K562 (cell line): ENCODE data around the gene CMTM8. TPM values are rescaled to one million over a fixed set of nuclear protein-coding genes. Genes with fewer than 3 reads are reported as not detected.

ENCODE experiments used
- ATAC-seq: fragments of 200-7000 bp; cut with Tn5 transposase; 3 replicates; pipeline ENCODE4 v1.9.1; 2020; ENCODE audit warnings: moderate library complexity
- BruUV-seq: library from RNA; stranded (reverse); fragments of 400-500 nt; replicated peaks from 2 replicates; lab custom pipeline; 2021; lab: Mats Ljungman, UMichigan
- CTCF ChIA-PET: fragments of 300-600 bp; formaldehyde crosslinking; extraction: SDS; loops from one replicate; lab custom pipeline; 2021; ENCODE audit warnings: low intra/inter-chr PET ratio; lab: Yijun Ruan, JAX
- POLR2A ChIA-PET: fragments of 300-600, 350-650 bp; sonication (Branson Sonifier 250); formaldehyde crosslinking; extraction: SDS; loops from one replicate; lab custom pipeline; 2021; ENCODE audit warnings: antibody characterized with exemption, inconsistent platforms; lab: Yijun Ruan, JAX
- DNase-seq, 4 experiments: peaks; one replicate each; pipeline versions ENCODE4 v3.0.0 to v3.0.0-alpha.2; 2011 to 2018; ENCODE audit warnings: low spot score in 3 of 4, mixed read lengths in 3 of 4; ENCODE audit errors: extremely low read depth in 1 of 4
- FAIRE-seq: peaks from 2 replicates; lab custom pipeline; 2011; peaks lifted over from hg19 to GRCh38; lab: Jason Lieb, UNC
- H2AFZ ChIP-seq: 2 replicates; pipeline ENCODE4 v1.6.0; 2011; ENCODE audit warnings: low read depth, low read length, control low read depth, inconsistent platforms
- H3K27ac ChIP-seq: fragments of 200-600 bp; 3 replicates; pipeline ENCODE4 v1.8.0; 2011; ENCODE audit warnings: low read depth, mild to moderate bottlenecking, control low read depth, inconsistent platforms, low read length, moderate library complexity, mixed read lengths; ENCODE audit errors: extremely low read depth
- H3K27me3 ChIP-seq, 2 experiments: fragments of 300-600 bp in 1 of 2; 2 replicates in 1 of 2; 3 replicates in 1 of 2; pipeline versions ENCODE4 v1.6.0 to v1.8.0; 2011; ENCODE audit warnings: inconsistent platforms in 2 of 2, low read length in 2 of 2, mild to moderate bottlenecking in 1 of 2, mixed read lengths in 1 of 2, moderate library complexity in 1 of 2; ENCODE audit not compliant: control insufficient read depth in 2 of 2, insufficient read depth in 2 of 2
- H3K36me3 ChIP-seq: fragments of 300-600 bp; 3 replicates; pipeline ENCODE4 v1.8.0; 2011; ENCODE audit warnings: mild to moderate bottlenecking, low read length, inconsistent platforms; ENCODE audit not compliant: control insufficient read depth, insufficient read depth
- H3K4me1 ChIP-seq, 2 experiments: fragments of 200-600 bp in 1 of 2; replicated peaks in 1 of 2; 2 replicates in 1 of 2; 3 replicates in 1 of 2; pipeline versions ENCODE4 v1.5.1 to v1.8.0; 2011; ENCODE audit warnings: inconsistent platforms in 2 of 2, low read length in 2 of 2, mild to moderate bottlenecking in 1 of 2, mixed read lengths in 1 of 2, moderate library complexity in 1 of 2; ENCODE audit not compliant: control insufficient read depth in 2 of 2, insufficient read depth in 2 of 2
- H3K4me2 ChIP-seq: 2 replicates; pipeline ENCODE4 v1.6.1; 2011; ENCODE audit warnings: low read length, control low read depth, inconsistent platforms, mixed read lengths; ENCODE audit not compliant: insufficient read depth
- H3K4me3 ChIP-seq: fragments of 200-600 bp; sonication (generic), shearing (Covaris generic); 2 replicates; pipeline ENCODE4 v1.5.1; 2016; ENCODE audit warnings: control low read depth, inconsistent platforms
- H3K79me2 ChIP-seq: fragments of 200-600 bp; 3 replicates; pipeline ENCODE4 v1.8.0; 2011; ENCODE audit warnings: low read length, inconsistent platforms; ENCODE audit not compliant: control insufficient read depth, insufficient read depth
- H3K9ac ChIP-seq, 2 experiments: 2 replicates each; pipeline versions ENCODE4 v1.6.0 to v1.6.1; 2011; ENCODE audit warnings: low read depth in 2 of 2, low read length in 2 of 2, control low read depth in 1 of 2, inconsistent platforms in 1 of 2, mild to moderate bottlenecking in 1 of 2, mixed read lengths in 1 of 2; ENCODE audit not compliant: insufficient read depth in 1 of 2
- H3K9me1 ChIP-seq: one replicate; pipeline ENCODE4 v1.6.0; 2011; ENCODE audit warnings: inconsistent platforms, mild to moderate bottlenecking, low read length, moderate library complexity; ENCODE audit not compliant: control insufficient read depth, insufficient read depth
- H3K9me3 ChIP-seq: replicated peaks from 2 replicates; pipeline ENCODE4 v1.5.1; 2011; ENCODE audit warnings: low read depth, low read length, inconsistent platforms; ENCODE audit not compliant: control insufficient read depth, insufficient read depth
- H4K20me1 ChIP-seq: replicated peaks from 2 replicates; pipeline ENCODE4 v1.6.1; 2011; ENCODE audit warnings: low read length, inconsistent platforms, mixed read lengths; ENCODE audit not compliant: control insufficient read depth, insufficient read depth
- ARHGAP35 ChIP-seq: fragments of 450-650 bp; IDR thresholded peaks from 2 replicates; pipeline ENCODE4 v1.6.1; 2018; ENCODE audit not compliant: partially characterized antibody
- IRF2 ChIP-seq: sonication (generic); formaldehyde crosslinking; IDR thresholded peaks from 2 replicates; pipeline ENCODE4 v1.8.1; 2022; ENCODE audit warnings: mild to moderate bottlenecking, missing genetic modification reagents
- SAFB2 ChIP-seq: fragments of 200-400 bp; formaldehyde crosslinking; IDR thresholded peaks from 2 replicates; pipeline ENCODE4 v1.6.1; 2018; ENCODE audit warnings: borderline replicate concordance, low read length, low read depth, moderate library complexity; ENCODE audit not compliant: severe bottlenecking
- TAF1 ChIP-seq: IDR thresholded peaks from 2 replicates; pipeline ENCODE4 v1.6.1; 2011; ENCODE audit warnings: mild to moderate bottlenecking, low read length, moderate library complexity; ENCODE audit not compliant: insufficient read depth, control insufficient read depth, severe bottlenecking; ENCODE audit errors: extremely low read depth
- ZBTB2 ChIP-seq: fragments of 450-650 bp; IDR thresholded peaks from 2 replicates; pipeline ENCODE4 v1.6.1; 2016; ENCODE audit warnings: antibody characterized with exemption
- ZFP91 ChIP-seq: sonication (generic); formaldehyde crosslinking; IDR thresholded peaks from 2 replicates; pipeline ENCODE4 v1.8.0; 2022; ENCODE audit warnings: mild to moderate bottlenecking, missing genetic modification reagents
- ZSCAN32 ChIP-seq: fragments of 450-650 bp; formaldehyde crosslinking; IDR thresholded peaks from 2 replicates; pipeline ENCODE4 v1.4.0; 2020; ENCODE audit warnings: mild to moderate bottlenecking, moderate library complexity
- WGBS: fragments of 100-300 bp; shearing (Covaris generic); methylation state at CpG from one replicate; pipeline ENCODE4 v1.1.6; 2016; ENCODE audit warnings: low coverage, mixed read lengths; ENCODE audit not compliant: insufficient coverage; ENCODE audit errors: missing lambda C conversion rate; 5-methylcytosine and 5-hydroxymethylcytosine counted together
- in situ Hi-C: fragments of 300-500 bp; cut with MboI; formaldehyde crosslinking; loops from 4 replicates; pipeline ENCODE4 v1.15.0; 2018; ENCODE audit warnings: inconsistent platforms, mixed read lengths
- intact Hi-C: fragments of 100-400 bp; cut with micrococcal nuclease; formaldehyde crosslinking; loops from 2 replicates; pipeline ENCODE4 v1.14.2; 2022
- polyA plus RNA-seq, 8 experiments: library from polyadenylated mRNA; depleted of rRNA in 4 of 8; stranded (reverse) in 5 of 8; unstranded in 3 of 8; fragments of >200 nt; fragmentation: Nextera tagmentation in 2 of 8; fragmentation: Illumina TruSeq in 1 of 8; extraction: Ambion mirVana in 2 of 8; extraction: Trizol in 1 of 8; gene quantifications; 2 replicates each; pipeline versions ENCODE4 v1.2.1 to v1.2.3, GENCODE V29; 2011 to 2014; ENCODE audit warnings: inconsistent platforms in 1 of 8, missing spikeins in 1 of 8
- total RNA-seq, 7 experiments: library from RNA; depleted of rRNA in 6 of 7; stranded (reverse); fragments of >200 nt in 6 of 7; fragmentation: Illumina TruSeq in 2 of 7; extraction: Trizol in 2 of 7; gene quantifications; 2 replicates each; pipeline versions ENCODE4 v1.2.1 to v1.2.3, GENCODE V29; 2011 to 2021; ENCODE audit warnings: low replicate concordance in 1 of 7

CMTM8 gene
- total and polyA plus RNA-seq, 9 of the 15 experiments (the other 6 are each of a cell fraction or from before 2014, with no cell fraction given) = not detected

GRCh38 chr3:32413845-32414521 is 175.5 kb downstream of the CMTM8 start:
- Histone ChIP-seq H3K4me1 (no peaks in the 10 kb centered on the region), H3K4me2 (no peak overlapping the region), H2AFZ (no peak overlapping the region), H3K9me3 (no peaks in the 10 kb centered on the region), H3K27ac (no peak overlapping the region), H3K9me1 (no peaks in the 10 kb centered on the region), H4K20me1 (no peaks in the 10 kb centered on the region), H3K9ac (no peak overlapping the region), H3K79me2 (no peaks in the 10 kb centered on the region), H3K27me3 (peaks cover 16 to 28% of the 10 kb centered on the region in 2 experiments; a peak in 4 of 5 replicates), H3K36me3 (no peaks in the 10 kb centered on the region), H3K4me3 (no peak overlapping the region)
- ChIA-PET POLR2A (interaction anchor here (1.0 kb wide), 1 partner anchor 10 kb away, joined by 5 read pairs; no protein-coding TSS in a partner anchor), CTCF (interaction anchor here (0.5 kb wide), 1 partner anchor 326 kb away, joined by 6 read pairs; no protein-coding TSS in a partner anchor)
- intact Hi-C loops = no loop called here
- DNase-seq (no peak), FAIRE-seq (no peak), ATAC-seq (peak; percentile 41; the same call in 2 of the 3 replicates)
- BruUV-seq = no TSS peak
- 2% methylated on average over 10 of the region's 10 CpGs for WGBS
- in situ Hi-C loops = no loop called here
- TF ChIP-seq ZFP91 = no peak
- TF ChIP-seq SAFB2 = no peak
- no peak for TF ChIP-seq ARHGAP35
- no peak for TF ChIP-seq TAF1
- no peak for TF ChIP-seq ZSCAN32 (CRISPR knock-in tag)
- no peak for TF ChIP-seq IRF2 (CRISPR knock-in tag)
- TF ChIP-seq ZBTB2 = no peak
